ENCODE results near the gene VDR.

VDR gene

GRCh38 chr12:47935184-47935583 lies 30.4 kb upstream of the VDR start:
- no peak for DNase-seq (ENCODE audit: extremely low spot score, insufficient read length, low read depth)
- FAIRE-seq, result no peak

- FAIRE-seq, result no peak
- DNase-seq (ENCODE audit: extremely low spot score, insufficient read length, low read depth), result no peak
Measured at GRCh38 chr12:47931187-47931586, 26.4 kb upstream of the VDR start.

- DNase-seq (ENCODE audit: extremely low spot score, insufficient read length, low read depth) (no peak), FAIRE-seq (no peak)
Measured at GRCh38 chr12:47930634-47931033, 25.8 kb upstream of the VDR start.

GRCh38 chr12:47927346-47927745 lies 22.6 kb upstream of the VDR start:
- FAIRE-seq (no peak), DNase-seq (ENCODE audit: extremely low spot score, insufficient read length, low read depth) (no peak)

GRCh38 chr12:47921907-47922306 lies 17.1 kb upstream of the VDR start:
- FAIRE-seq, result no peak
- no peak for DNase-seq (ENCODE audit: extremely low spot score, insufficient read length, low read depth)

GRCh38 chr12:47920913-47921312 lies 16.1 kb upstream of the VDR start:
- FAIRE-seq (no peak), DNase-seq (ENCODE audit: extremely low spot score, insufficient read length, low read depth) (no peak)

GRCh38 chr12:47913081-47913480 lies 8.3 kb upstream of the VDR start:
- no peak for DNase-seq (ENCODE audit: extremely low spot score, insufficient read length, low read depth)
- no peak for FAIRE-seq

- no peak for DNase-seq (ENCODE audit: extremely low spot score, insufficient read length, low read depth)
- FAIRE-seq, result no peak
Measured at GRCh38 chr12:47912556-47912955, 7.8 kb upstream of the VDR start.

GRCh38 chr12:47910981-47911380 lies 6.2 kb upstream of the VDR start:
- DNase-seq (ENCODE audit: extremely low spot score, insufficient read length, low read depth) (no peak), FAIRE-seq (no peak)

GRCh38 chr12:47910486-47910885 lies 5.7 kb upstream of the VDR start:
- DNase-seq (ENCODE audit: extremely low spot score, insufficient read length, low read depth) (no peak), FAIRE-seq (no peak)

GRCh38 chr12:47909839-47910465 lies 5.2 kb upstream of the VDR start:
- no peak for DNase-seq (ENCODE audit: extremely low spot score, insufficient read length, low read depth)
- no peak for FAIRE-seq

GRCh38 chr12:47908738-47909137 lies 3.9 kb upstream of the VDR start:
- DNase-seq (ENCODE audit: extremely low spot score, insufficient read length, low read depth) (no peak), FAIRE-seq (no peak)

GRCh38 chr12:47907851-47908454 lies 3.2 kb upstream of the VDR start:
- FAIRE-seq (no peak), DNase-seq (ENCODE audit: extremely low spot score, insufficient read length, low read depth) (no peak)

- FAIRE-seq (peak; percentile 5), DNase-seq (ENCODE audit: extremely low spot score, insufficient read length, low read depth) (no peak)
Measured at GRCh38 chr12:47903927-47904712, 674 bp downstream of the VDR start.

- FAIRE-seq (no peak), DNase-seq (ENCODE audit: extremely low spot score, insufficient read length, low read depth) (no peak)
Measured at GRCh38 chr12:47903151-47903611, 1.6 kb downstream of the VDR start.

- DNase-seq (ENCODE audit: extremely low spot score, insufficient read length, low read depth), result no peak
- no peak for FAIRE-seq
Measured at GRCh38 chr12:47902131-47902639, 2.6 kb downstream of the VDR start.

GRCh38 chr12:47901718-47902093 lies 3.1 kb downstream of the VDR start:
- FAIRE-seq (no peak), DNase-seq (ENCODE audit: extremely low spot score, insufficient read length, low read depth) (no peak)

- FAIRE-seq (no peak), DNase-seq (ENCODE audit: extremely low spot score, insufficient read length, low read depth) (no peak)
Measured at GRCh38 chr12:47901063-47901717, 3.6 kb downstream of the VDR start.

GRCh38 chr12:47900131-47901062 lies 4.4 kb downstream of the VDR start:
- FAIRE-seq (no peak), DNase-seq (ENCODE audit: extremely low spot score, insufficient read length, low read depth) (no peak)

- no peak for FAIRE-seq
Measured at GRCh38 chr12:47899466-47899865, 5.3 kb downstream of the VDR start.

More at GRCh38 chr12:47899466-47899865, 5.3 kb downstream of the VDR start:
- no peak for DNase-seq (ENCODE audit: extremely low spot score, insufficient read length, low read depth)

All from GM18507 (cell line).